Mesenchymal stem cell (in vitro differentiated cells and primary cell): ENCODE data around the gene SUMO2.
A peak's percentile ranks its signal among the peaks of the same experiment; 100 is the strongest.

Experiments
- DNase-seq: peaks from one replicate; pipeline ENCODE4 v3.0.0-alpha.2; 2013
- H2AFZ ChIP-seq: one replicate; pipeline ENCODE4 v1.6.1; 2013; ENCODE audit warnings: low read depth, mild to moderate bottlenecking, control low read depth, inconsistent platforms, low read length, moderate library complexity
- H2AK5ac ChIP-seq: 2 replicates; pipeline ENCODE4 v1.6.1; 2013; ENCODE audit warnings: low read length, moderate library complexity, mild to moderate bottlenecking, inconsistent platforms; ENCODE audit not compliant: severe bottlenecking
- H2BK120ac ChIP-seq: one replicate; pipeline ENCODE4 v1.6.1; 2013; ENCODE audit warnings: low read depth, mild to moderate bottlenecking, inconsistent platforms, low read length, moderate library complexity
- H2BK12ac ChIP-seq, 2 experiments: one replicate each; pipeline ENCODE4 v1.6.1; 2013; ENCODE audit warnings: inconsistent platforms in 2 of 2, low read length in 2 of 2, mild to moderate bottlenecking in 2 of 2, moderate library complexity in 2 of 2, control low read depth in 1 of 2
- H2BK15ac ChIP-seq: one replicate; pipeline ENCODE4 v1.6.1; 2013; ENCODE audit warnings: mild to moderate bottlenecking, low read depth, inconsistent platforms; ENCODE audit not compliant: poor library complexity, severe bottlenecking
- H2BK5ac ChIP-seq: 2 replicates; pipeline ENCODE4 v1.6.1; 2013; ENCODE audit warnings: low read depth, mild to moderate bottlenecking, low read length, control low read depth, inconsistent platforms; ENCODE audit not compliant: poor library complexity, severe bottlenecking
- H3K14ac ChIP-seq, 2 experiments: one replicate each; pipeline ENCODE4 v1.6.1; 2013; ENCODE audit warnings: inconsistent platforms in 2 of 2, low read length in 2 of 2, control low read depth in 1 of 2, mild to moderate bottlenecking in 1 of 2, moderate library complexity in 1 of 2
- H3K18ac ChIP-seq, 2 experiments: one replicate each; pipeline ENCODE4 v1.6.1; 2013; ENCODE audit warnings: inconsistent platforms in 2 of 2, low read length in 2 of 2, control low read depth in 1 of 2, low read depth in 1 of 2, mild to moderate bottlenecking in 1 of 2
- H3K23ac ChIP-seq, 2 experiments: one replicate each; pipeline ENCODE4 v1.6.1; 2013; ENCODE audit warnings: inconsistent platforms in 2 of 2, low read length in 2 of 2, mild to moderate bottlenecking in 2 of 2, moderate library complexity in 2 of 2, control low read depth in 1 of 2
- H3K27ac ChIP-seq: 2 replicates; pipeline ENCODE4 v1.5.1; 2013; ENCODE audit warnings: mild to moderate bottlenecking, moderate library complexity, low read length, control low read depth, inconsistent platforms; ENCODE audit not compliant: poor library complexity, severe bottlenecking
- H3K27me3 ChIP-seq, 2 experiments: 2 replicates each; pipeline versions ENCODE4 v1.6.1 to v1.7.0; 2013; ENCODE audit warnings: low read length in 2 of 2, mild to moderate bottlenecking in 2 of 2, moderate library complexity in 2 of 2, control low read depth in 1 of 2, inconsistent platforms in 1 of 2; ENCODE audit not compliant: control insufficient read depth in 1 of 2, insufficient read depth in 1 of 2
- H3K36me3 ChIP-seq, 2 experiments: 2 replicates each; pipeline versions ENCODE4 v1.6.1 to v1.7.0; 2013; ENCODE audit warnings: low read length in 2 of 2, control low read depth in 1 of 2, inconsistent platforms in 1 of 2, low read depth in 1 of 2, mild to moderate bottlenecking in 1 of 2; ENCODE audit not compliant: insufficient read depth in 2 of 2, control insufficient read depth in 1 of 2
- H3K4ac ChIP-seq, 2 experiments: one replicate each; pipeline ENCODE4 v1.6.1; 2013; ENCODE audit warnings: inconsistent platforms in 2 of 2, low read length in 2 of 2, mild to moderate bottlenecking in 2 of 2, moderate library complexity in 2 of 2, control low read depth in 1 of 2, low read depth in 1 of 2
- H3K4me1 ChIP-seq: 2 replicates; pipeline ENCODE4 v1.6.1; 2013; ENCODE audit warnings: low read depth, low read length, control low read depth; ENCODE audit not compliant: control insufficient read depth, insufficient read depth
- H3K4me2 ChIP-seq: 2 replicates; pipeline ENCODE4 v1.6.1; 2013; ENCODE audit warnings: low read length, mild to moderate bottlenecking, inconsistent platforms; ENCODE audit not compliant: poor library complexity, severe bottlenecking
- H3K4me3 ChIP-seq, 2 experiments: 2 replicates each; pipeline versions ENCODE4 v1.5.1 to v1.7.0; 2013; ENCODE audit warnings: low read length in 2 of 2, mild to moderate bottlenecking in 2 of 2, control low read depth in 1 of 2, low read depth in 1 of 2; ENCODE audit not compliant: insufficient read depth in 1 of 2
- H3K79me1 ChIP-seq: replicated peaks from 2 replicates; pipeline ENCODE4 v1.6.1; 2013; ENCODE audit warnings: mild to moderate bottlenecking, control low read depth, low read length, inconsistent platforms; ENCODE audit not compliant: poor library complexity, severe bottlenecking
- H3K9ac ChIP-seq: 2 replicates; pipeline ENCODE4 v1.7.0; 2013; ENCODE audit warnings: mild to moderate bottlenecking, low read length, moderate library complexity
- H3K9me3 ChIP-seq: 2 replicates; pipeline ENCODE4 v1.7.0; 2013; ENCODE audit warnings: mild to moderate bottlenecking, low read length; ENCODE audit not compliant: control insufficient read depth
- H4K8ac ChIP-seq: one replicate; pipeline ENCODE4 v1.6.1; 2013; ENCODE audit warnings: inconsistent platforms, mild to moderate bottlenecking, low read length, moderate library complexity
- H4K91ac ChIP-seq: one replicate; pipeline ENCODE4 v1.6.1; 2013; ENCODE audit warnings: mild to moderate bottlenecking, low read length, inconsistent platforms
- WGBS: methylation state at CpG from one replicate; pipeline ENCODE4 v1.1.7; 2013; ENCODE audit warnings: mixed read lengths; 5-methylcytosine and 5-hydroxymethylcytosine counted together

Gene SUMO2

GRCh38 chr17:75152922-75153779 is 29.6 kb downstream of the SUMO2 start:
- peak overlapping the region; percentile 61 for H4K91ac ChIP-seq
- H3K4me2 ChIP-seq = peak overlapping the region; percentile 57
- peak overlapping the region; percentile 83 to 94 for H3K18ac ChIP-seq
- peak overlapping the region; percentile 55 for H4K8ac ChIP-seq
- H2BK15ac ChIP-seq = no peak overlapping the region
- WGBS = under 1% methylated on average over 28 of the region's 28 CpGs
- H3K14ac ChIP-seq = peak overlapping the region in 1 of 2 experiments; percentile 46
- no peak overlapping the region for H3K27ac ChIP-seq
- peak overlapping the region; percentile 54 to 75 for H3K4ac ChIP-seq
- no peaks in the 10 kb centered on the region for H3K9me3 ChIP-seq
- no peaks in the 10 kb centered on the region for H3K79me1 ChIP-seq
- peak overlapping the region; percentile 89 for H3K9ac ChIP-seq
- peak overlapping the region; percentile 19 for H2BK120ac ChIP-seq
- no peak overlapping the region for H2BK12ac ChIP-seq
- DNase-seq = peak; percentile 45
- peak overlapping the region; percentile 85 to 93 for H3K4me3 ChIP-seq
- H2AFZ ChIP-seq = no peak overlapping the region
- H2BK5ac ChIP-seq = no peak overlapping the region
- H3K36me3 ChIP-seq = peaks cover 6 to 13% of the 10 kb centered on the region in 2 experiments
- H3K23ac ChIP-seq = peak overlapping the region in 1 of 2 experiments; percentile 59
- peaks cover 6% of the 10 kb centered on the region for H3K4me1 ChIP-seq
- no peaks in the 10 kb centered on the region for H3K27me3 ChIP-seq
- no peak overlapping the region for H2AK5ac ChIP-seq

GRCh38 chr17:75152523-75152921 is 30.2 kb downstream of the SUMO2 start:
- no peak overlapping the region for H2BK15ac ChIP-seq
- DNase-seq = no peak

GRCh38 chr17:75151930-75152329 is 30.8 kb downstream of the SUMO2 start:
- peak; percentile 32 for DNase-seq
- no peak overlapping the region for H2BK12ac ChIP-seq
- H3K4me2 ChIP-seq = no peak overlapping the region
- no peak overlapping the region for H4K8ac ChIP-seq
- no peak overlapping the region for H3K14ac ChIP-seq
- peaks cover 1% of the 10 kb centered on the region for H3K79me1 ChIP-seq
- H3K18ac ChIP-seq = no peak overlapping the region
- H3K9ac ChIP-seq = no peak overlapping the region
- H4K91ac ChIP-seq = no peak overlapping the region
- no peak overlapping the region for H3K27ac ChIP-seq
- no peak overlapping the region for H2BK120ac ChIP-seq
- H2AFZ ChIP-seq = no peak overlapping the region
- WGBS = no CpG with 5 or more reads among the region's 6 CpGs
- H3K4ac ChIP-seq = no peak overlapping the region
- H2BK15ac ChIP-seq = no peak overlapping the region
- H2AK5ac ChIP-seq = no peak overlapping the region
- H3K27me3 ChIP-seq = no peaks in the 10 kb centered on the region
- no peaks in the 10 kb centered on the region for H3K9me3 ChIP-seq
- H3K23ac ChIP-seq = no peak overlapping the region
- H3K36me3 ChIP-seq = peaks cover 11 to 18% of the 10 kb centered on the region in 2 experiments
- H3K4me1 ChIP-seq = peaks cover 9% of the 10 kb centered on the region
- H3K4me3 ChIP-seq = no peak overlapping the region
- no peak overlapping the region for H2BK5ac ChIP-seq

More at GRCh38 chr17:75152523-75152921, 30.2 kb downstream of the SUMO2 start:
- Histone ChIP-seq H2BK120ac (no peak overlapping the region), H2AK5ac (no peak overlapping the region), H3K18ac (no peak overlapping the region), H3K9ac (peak overlapping the region; percentile 89), H2BK12ac (no peak overlapping the region), H4K8ac (no peak overlapping the region), H2BK5ac (no peak overlapping the region), H2AFZ (no peak overlapping the region), H3K4me1 (peaks cover 9% of the 10 kb centered on the region), H3K23ac (no peak overlapping the region), H3K4ac (no peak overlapping the region), H3K4me3 (peak overlapping the region in 1 of 2 experiments; percentile 93), H3K4me2 (peak overlapping the region; percentile 57), H3K14ac (no peak overlapping the region), H3K79me1 (no peaks in the 10 kb centered on the region), H3K36me3 (peaks cover 8 to 18% of the 10 kb centered on the region in 2 experiments), H3K27me3 (no peaks in the 10 kb centered on the region), H3K27ac (no peak overlapping the region), H3K9me3 (no peaks in the 10 kb centered on the region), H4K91ac (no peak overlapping the region)
- 42% methylated on average over 4 of the region's 6 CpGs for WGBS

GRCh38 chr17:75147878-75148546 is 34.7 kb downstream of the SUMO2 start:
- Histone ChIP-seq H4K91ac (no peak overlapping the region), H4K8ac (no peak overlapping the region), H3K79me1 (peaks cover 17% of the 10 kb centered on the region), H3K23ac (no peak overlapping the region), H3K4ac (no peak overlapping the region), H2AK5ac (no peak overlapping the region), H2BK15ac (no peak overlapping the region), H2BK12ac (no peak overlapping the region), H3K18ac (no peak overlapping the region), H3K36me3 (peaks cover 42 to 55% of the 10 kb centered on the region in 2 experiments), H3K14ac (no peak overlapping the region), H2BK120ac (no peak overlapping the region), H3K27me3 (no peaks in the 10 kb centered on the region), H2AFZ (no peak overlapping the region), H3K27ac (no peak overlapping the region), H3K9me3 (no peaks in the 10 kb centered on the region), H3K4me3 (no peak overlapping the region), H3K9ac (no peak overlapping the region), H3K4me2 (no peak overlapping the region), H3K4me1 (peaks cover 9% of the 10 kb centered on the region), H2BK5ac (no peak overlapping the region)
- no peak for DNase-seq
- WGBS = 94% methylated on average over 6 of the region's 6 CpGs
